ENCODE data around the gene SAP30L. TPM values are rescaled to one million over a fixed set of nuclear protein-coding genes. Genes with fewer than 3 reads are reported as not detected.

Gene SAP30L
- total and polyA plus RNA-seq, 3 donors from 2014 or later = 53.7 to 70.9 (median 56.9) TPM

GRCh38 chr5:154412925-154413324, 32.9 kb upstream of the SAP30L start:
- TF ChIP-seq CTCF (IDR thresholded peaks at IDR 0.05) (no peak), POLR2A (IDR thresholded peaks at IDR 0.05) (no peak)
- no peak overlapping the region for H3K27ac ChIP-seq

GRCh38 chr5:154415114-154415513, 30.7 kb upstream of the SAP30L start:
- Histone ChIP-seq H3K4me3 (no peak overlapping the region), H3K27me3 (no peaks in the 10 kb centered on the region), H3K9me3 (no peaks in the 10 kb centered on the region), H3K27ac (no peak overlapping the region), H3K4me1 (peaks cover 2% of the 10 kb centered on the region), H3K36me3 (ENCODE audit: low read depth, missing control alignments) (no peaks in the 10 kb centered on the region)
- intact Hi-C loops (cut with DNase I; ENCODE audit: low total_unique reads) = no loop called here
- 68 to 74% methylated on average over 6 of the region's 6 CpGs for WGBS, 2 donors
- TF ChIP-seq CTCF (IDR thresholded peaks at IDR 0.05) (no peak), POLR2A (IDR thresholded peaks at IDR 0.05) (no peak)
- DNase-seq = no peak

More at GRCh38 chr5:154412925-154413324, 32.9 kb upstream of the SAP30L start:
- H3K36me3 ChIP-seq (ENCODE audit: low read depth, missing control alignments) = no peaks in the 10 kb centered on the region
- H3K4me1 ChIP-seq = no peaks in the 10 kb centered on the region
- 83 to 85% methylated on average over 8 to 9 of the region's 9 CpGs for WGBS, 2 donors
- H3K27me3 ChIP-seq = no peaks in the 10 kb centered on the region
- H3K9me3 ChIP-seq = no peaks in the 10 kb centered on the region
- intact Hi-C loops (cut with DNase I; ENCODE audit: low total_unique reads) = no loop called here
- no peak for DNase-seq
- no peak overlapping the region for H3K4me3 ChIP-seq

- no peak for TF ChIP-seq CTCF (IDR thresholded peaks at IDR 0.05)
- TF ChIP-seq POLR2A (IDR thresholded peaks at IDR 0.05) = no peak
- H3K9me3 ChIP-seq = no peaks in the 10 kb centered on the region
- intact Hi-C loops (cut with DNase I; ENCODE audit: low total_unique reads) = no loop called here
- H3K27ac ChIP-seq = no peak overlapping the region
- WGBS, 2 donors = 73 to 85% methylated on average over 4 to 5 of the region's 5 CpGs
- peak; percentile 24 for DNase-seq
- no peaks in the 10 kb centered on the region for H3K36me3 ChIP-seq (ENCODE audit: low read depth, missing control alignments)
- no peaks in the 10 kb centered on the region for H3K27me3 ChIP-seq
- H3K4me1 ChIP-seq = peaks cover 2% of the 10 kb centered on the region
- no peak overlapping the region for H3K4me3 ChIP-seq
These were observed 27.4 kb upstream of the SAP30L start for GRCh38 chr5:154418344-154418820.

- H3K4me3 ChIP-seq = no peak overlapping the region
- peaks cover 2% of the 10 kb centered on the region for H3K4me1 ChIP-seq
- intact Hi-C loops (cut with DNase I; ENCODE audit: low total_unique reads) = no loop called here
- 79 to 80% methylated on average over 7 of the region's 7 CpGs for WGBS, 2 donors
- TF ChIP-seq CTCF (IDR thresholded peaks at IDR 0.05) (no peak), POLR2A (IDR thresholded peaks at IDR 0.05) (no peak)
- no peaks in the 10 kb centered on the region for H3K9me3 ChIP-seq
- no peak overlapping the region for H3K27ac ChIP-seq
- DNase-seq = no peak
- no peaks in the 10 kb centered on the region for H3K27me3 ChIP-seq
- H3K36me3 ChIP-seq (ENCODE audit: low read depth, missing control alignments) = no peaks in the 10 kb centered on the region
These were observed 26.6 kb upstream of the SAP30L start for GRCh38 chr5:154419236-154419635.

- Histone ChIP-seq H3K9me3 (no peaks in the 10 kb centered on the region), H3K4me1 (peaks cover 2% of the 10 kb centered on the region), H3K36me3 (ENCODE audit: low read depth, missing control alignments) (no peaks in the 10 kb centered on the region), H3K27ac (no peak overlapping the region), H3K27me3 (no peaks in the 10 kb centered on the region), H3K4me3 (no peak overlapping the region)
- DNase-seq = no peak
- intact Hi-C loops (cut with DNase I; ENCODE audit: low total_unique reads) = no loop called here
- TF ChIP-seq CTCF (IDR thresholded peaks at IDR 0.05) (peak in 1 of 3 experiments; percentile 9), POLR2A (IDR thresholded peaks at IDR 0.05) (no peak)
- WGBS, 2 donors = 80 to 87% methylated on average over 1 of the region's 1 CpG
These were observed 23.9 kb upstream of the SAP30L start for GRCh38 chr5:154421868-154422267.
